G401.6 (cell line): ENCODE measurements around the gene WDR74.
"Not testable (repeated sequence)": the region's sequence is repeated elsewhere in the genome, so short reads cannot be mapped to it uniquely, and the experiment has no call there.

Source experiments
- FAIRE-seq: peaks from 2 replicates; lab custom pipeline; 2012; peaks lifted over from hg19 to GRCh38; lab: Jason Lieb, UNC

The WDR74 gene

DNA sequence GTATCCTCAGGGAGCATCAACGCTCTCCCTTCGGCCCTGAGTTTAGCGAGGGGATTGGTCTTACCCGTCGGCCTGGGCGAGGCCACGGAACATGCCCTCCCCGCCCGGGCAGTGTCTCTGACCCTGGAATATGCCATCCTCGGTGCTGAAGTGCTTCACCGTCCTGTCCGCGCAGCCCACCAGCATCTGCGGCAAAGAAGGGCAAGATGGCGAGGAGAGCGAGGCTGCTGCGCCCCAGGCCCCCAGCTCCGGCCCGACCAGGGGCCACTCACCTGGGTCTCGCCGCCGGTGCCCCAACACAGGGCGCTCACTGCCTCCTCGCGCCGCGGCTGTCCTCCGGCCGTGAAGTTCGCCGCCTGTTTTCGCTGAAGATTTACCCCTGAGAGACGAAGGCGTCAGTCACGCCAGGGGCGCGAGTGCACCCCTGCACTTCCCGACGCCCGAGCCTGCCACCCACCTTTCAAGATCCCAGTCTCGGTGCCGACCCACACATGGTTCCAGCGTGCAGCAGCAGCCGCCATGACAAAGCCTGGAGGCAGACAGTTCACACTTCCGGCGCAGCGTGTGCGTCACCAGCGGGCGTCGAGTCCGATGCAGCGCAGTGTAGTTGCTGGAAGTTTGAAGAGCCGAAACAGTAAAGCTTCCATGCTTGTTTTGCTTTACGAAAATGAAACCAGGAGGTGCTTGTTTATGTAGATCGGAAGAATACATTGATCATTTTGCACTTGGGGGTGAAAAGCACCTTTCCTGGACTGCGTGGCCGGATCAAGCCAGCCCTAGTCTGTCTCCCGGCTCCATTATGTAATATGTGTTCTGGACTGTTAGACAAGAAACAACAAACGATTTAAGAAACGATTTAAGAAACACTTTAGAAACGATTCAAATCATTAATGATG, at the start of gene WDR74:
Gene WDR74, minus strand, starts transcription at position 541 of the 896 bp plus-strand sequence. Its CDS starts 20 bp downstream, at position 521.
- peak; percentile 50 for FAIRE-seq

- FAIRE-seq, result no peak
Observed at GRCh38 chr11:62889126-62889483, 49.7 kb upstream of the WDR74 start.

DNA sequence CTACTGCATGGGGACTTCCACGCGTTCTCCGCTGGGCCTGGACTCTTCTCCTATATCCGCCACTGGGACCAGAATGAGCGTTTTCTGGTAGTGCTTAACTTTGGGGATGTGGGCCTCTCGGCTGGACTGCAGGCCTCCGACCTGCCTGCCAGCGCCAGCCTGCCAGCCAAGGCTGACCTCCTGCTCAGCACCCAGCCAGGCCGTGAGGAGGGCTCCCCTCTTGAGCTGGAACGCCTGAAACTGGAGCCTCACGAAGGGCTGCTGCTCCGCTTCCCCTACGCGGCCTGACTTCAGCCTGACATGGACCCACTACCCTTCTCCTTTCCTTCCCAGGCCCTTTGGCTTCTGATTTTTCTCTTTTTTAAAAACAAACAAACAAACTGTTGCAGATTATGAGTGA, 49.0 kb upstream of the WDR74 start:
- FAIRE-seq, result no peak

DNA sequence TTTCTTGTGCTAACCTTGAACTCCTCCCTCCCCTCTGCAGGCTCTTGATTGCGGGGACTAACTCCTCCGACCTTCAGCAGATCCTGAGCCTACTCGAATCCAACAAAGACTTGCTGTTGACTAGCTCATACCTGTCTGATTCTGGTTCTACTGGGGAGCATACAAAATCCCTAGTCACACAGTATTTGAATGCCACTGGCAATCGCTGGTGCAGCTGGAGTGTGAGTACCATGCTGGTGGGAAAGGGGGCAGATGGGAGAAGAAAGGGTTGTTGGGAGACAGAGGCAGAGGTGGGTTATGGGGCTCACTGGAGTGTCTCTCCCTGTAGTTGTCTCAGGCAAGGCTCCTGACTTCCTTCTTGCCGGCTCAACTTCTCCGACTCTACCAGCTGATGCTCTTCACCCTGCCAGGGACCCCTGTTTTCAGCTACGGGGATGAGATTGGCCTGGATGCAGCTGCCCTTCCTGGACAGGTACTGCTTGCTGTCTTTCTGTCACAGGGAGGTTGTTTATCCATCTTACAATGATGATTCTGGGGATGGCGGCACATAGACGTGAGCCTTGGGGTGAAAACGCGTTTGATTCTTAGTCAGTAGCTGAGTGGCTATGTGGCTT, 45.9 kb upstream of the WDR74 start:
- FAIRE-seq, result no peak

DNA sequence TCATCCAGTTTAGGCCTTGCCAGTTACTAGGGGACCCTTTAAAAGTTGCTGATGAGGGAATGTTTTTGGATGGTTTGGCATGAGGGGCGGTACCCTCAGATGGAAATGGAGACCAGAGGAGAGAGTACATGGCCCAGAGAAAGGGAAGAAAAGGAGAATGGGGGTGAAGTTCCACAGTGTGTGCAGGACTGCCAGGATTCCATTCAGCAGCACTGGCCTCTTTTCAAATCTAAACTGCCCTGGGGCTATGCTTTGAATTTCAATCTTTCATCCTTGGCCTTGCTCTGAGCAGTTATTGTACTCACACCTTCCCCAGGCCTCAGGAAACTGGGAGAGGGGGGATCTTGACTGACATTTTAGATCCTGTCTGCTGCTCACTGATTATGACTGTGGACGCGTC, 44.3 kb upstream of the WDR74 start:
- FAIRE-seq, result no peak

GRCh38 chr11:62882788-62883501, 43.6 kb upstream of the WDR74 start:
- no peak for FAIRE-seq

DNA sequence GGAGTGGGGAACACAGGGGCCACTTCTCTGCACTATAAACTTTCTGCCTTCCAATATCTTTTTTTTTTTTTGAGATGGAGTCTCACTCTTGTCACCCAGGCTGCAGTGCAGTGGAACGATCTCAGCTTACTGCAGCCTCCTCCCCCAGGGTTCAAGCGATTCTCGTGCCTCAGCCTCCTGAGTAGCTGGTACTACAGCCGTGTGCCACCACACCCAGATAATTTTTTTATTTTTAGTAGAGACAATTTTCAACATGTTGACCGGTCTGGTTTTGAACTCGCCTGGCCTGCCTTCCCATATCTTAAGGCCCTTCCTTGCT, 43.0 kb upstream of the WDR74 start:
- FAIRE-seq, result no peak

DNA sequence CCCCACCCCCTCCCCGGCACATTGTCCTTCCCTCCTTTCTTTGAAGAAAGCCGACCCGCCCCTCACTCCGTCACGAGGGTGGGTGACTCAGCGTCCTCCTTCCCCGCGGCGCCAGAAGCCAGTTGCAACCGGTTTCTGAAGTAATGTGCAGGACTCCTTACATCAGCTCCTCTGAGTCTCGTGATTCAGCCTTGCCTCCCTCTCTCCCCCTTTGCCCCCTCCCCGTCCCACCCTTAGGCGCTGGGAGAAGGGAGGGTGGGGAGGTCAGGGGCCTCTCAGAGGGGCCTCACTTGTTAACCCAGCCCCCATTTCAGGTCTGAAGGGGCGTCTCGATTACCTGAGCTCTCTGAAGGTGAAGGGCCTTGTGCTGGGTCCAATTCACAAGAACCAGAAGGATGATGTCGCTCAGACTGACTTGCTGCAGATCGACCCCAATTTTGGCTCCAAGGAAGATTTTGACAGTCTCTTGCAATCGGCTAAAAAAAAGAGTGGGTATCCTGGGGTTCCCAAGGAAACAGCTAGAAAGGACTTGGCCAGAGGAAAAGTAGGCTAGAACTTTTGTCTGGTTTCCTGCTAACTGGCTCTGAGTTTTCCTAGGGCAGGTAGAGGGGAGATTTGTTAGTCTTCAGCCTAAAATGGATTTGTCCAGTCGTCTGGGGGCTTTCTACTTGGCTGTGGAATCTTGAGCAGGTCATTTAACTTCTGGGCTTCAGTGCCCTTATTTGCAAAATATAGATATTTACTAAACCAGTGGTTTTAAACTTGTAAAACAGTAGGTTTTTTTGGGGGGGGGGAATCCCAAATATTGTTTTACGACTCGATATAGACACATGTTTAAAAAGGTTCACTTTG, 42.4 kb upstream of the WDR74 start:
- no peak for FAIRE-seq

DNA sequence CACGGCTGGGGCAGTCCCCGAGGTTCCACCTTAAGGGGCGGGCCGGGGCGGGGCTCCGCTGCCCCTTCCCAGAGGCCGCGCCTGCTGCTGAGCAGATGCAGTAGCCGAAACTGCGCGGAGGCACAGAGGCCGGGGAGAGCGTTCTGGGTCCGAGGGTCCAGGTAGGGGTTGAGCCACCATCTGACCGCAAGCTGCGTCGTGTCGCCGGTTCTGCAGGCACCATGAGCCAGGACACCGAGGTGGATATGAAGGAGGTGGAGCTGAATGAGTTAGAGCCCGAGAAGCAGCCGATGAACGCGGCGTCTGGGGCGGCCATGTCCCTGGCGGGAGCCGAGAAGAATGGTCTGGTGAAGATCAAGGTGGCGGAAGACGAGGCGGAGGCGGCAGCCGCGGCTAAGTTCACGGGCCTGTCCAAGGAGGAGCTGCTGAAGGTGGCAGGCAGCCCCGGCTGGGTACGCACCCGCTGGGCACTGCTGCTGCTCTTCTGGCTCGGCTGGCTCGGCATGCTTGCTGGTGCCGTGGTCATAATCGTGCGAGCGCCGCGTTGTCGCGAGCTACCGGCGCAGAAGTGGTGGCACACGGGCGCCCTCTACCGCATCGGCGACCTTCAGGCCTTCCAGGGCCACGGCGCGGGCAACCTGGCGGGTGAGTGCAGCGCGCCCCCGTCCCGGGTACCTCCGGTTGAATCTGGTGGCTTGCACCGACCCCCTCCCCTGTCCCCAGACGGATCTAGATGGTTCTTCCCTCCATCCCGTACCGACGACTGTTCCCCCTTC, 41.6 kb upstream of the WDR74 start, which contains the start of gene SLC3A2:
Gene SLC3A2, plus strand, starts transcription at position 94 of the 776 bp plus-strand sequence. Its CDS starts 128 bp downstream, at position 222.
- no peak for FAIRE-seq

DNA sequence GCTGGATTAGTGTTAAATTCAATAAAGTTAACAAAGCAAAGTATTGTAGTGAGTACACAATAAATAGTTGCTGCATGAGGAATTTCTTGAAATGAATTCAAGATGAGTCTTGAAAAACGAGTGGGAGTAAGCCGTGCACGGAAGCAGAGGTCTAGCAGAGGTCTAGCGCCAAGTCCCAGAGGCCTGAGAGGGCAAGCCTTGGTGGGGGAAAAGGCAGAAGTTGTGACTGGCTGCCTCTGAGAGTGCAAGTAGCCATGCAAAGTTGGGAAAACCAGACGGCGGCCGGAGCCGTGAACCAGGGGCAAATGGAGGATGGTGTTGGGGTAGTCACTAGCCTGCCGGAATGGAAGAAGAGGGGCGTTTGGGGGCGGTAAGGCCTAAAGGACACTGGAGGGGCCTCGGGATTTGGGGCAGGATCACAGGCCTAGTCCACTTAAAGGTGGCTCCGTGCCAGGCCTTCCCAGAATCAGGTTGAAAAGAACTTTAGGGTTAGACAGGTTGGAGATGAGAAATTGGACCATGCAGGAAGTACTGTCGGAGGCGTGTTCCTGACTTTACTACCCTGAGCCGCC, 40.9 kb upstream of the WDR74 start:
- no peak for FAIRE-seq

- FAIRE-seq, result no peak
Observed at GRCh38 chr11:62879235-62879978, 40.0 kb upstream of the WDR74 start.

- no peak for FAIRE-seq
Observed at GRCh38 chr11:62876712-62877111, 37.3 kb upstream of the WDR74 start.

GRCh38 chr11:62875698-62876478, 36.5 kb upstream of the WDR74 start:
- FAIRE-seq, result no peak

DNA sequence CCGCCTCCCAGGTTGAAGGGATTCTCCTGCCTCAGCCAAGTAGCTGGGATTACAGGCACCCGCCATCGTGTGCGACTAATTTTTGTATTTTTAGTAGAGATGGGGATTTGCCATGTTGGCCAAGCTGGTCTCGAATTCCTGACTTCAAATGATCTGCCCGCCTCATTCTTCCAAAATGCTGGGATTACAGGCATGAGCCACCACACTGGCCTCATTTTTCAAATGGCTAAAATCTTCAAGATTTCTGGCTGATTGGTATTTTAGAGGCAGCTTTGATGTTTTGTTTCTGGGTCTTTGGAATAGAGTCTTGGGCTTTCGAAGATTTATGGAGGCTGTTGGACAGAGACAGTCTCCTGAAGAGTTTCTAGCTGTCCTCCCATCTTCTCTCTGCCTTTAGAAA, 35.5 kb upstream of the WDR74 start:
- no peak for FAIRE-seq

- no peak for FAIRE-seq
Observed at GRCh38 chr11:62865635-62866034, 26.2 kb upstream of the WDR74 start.

DNA sequence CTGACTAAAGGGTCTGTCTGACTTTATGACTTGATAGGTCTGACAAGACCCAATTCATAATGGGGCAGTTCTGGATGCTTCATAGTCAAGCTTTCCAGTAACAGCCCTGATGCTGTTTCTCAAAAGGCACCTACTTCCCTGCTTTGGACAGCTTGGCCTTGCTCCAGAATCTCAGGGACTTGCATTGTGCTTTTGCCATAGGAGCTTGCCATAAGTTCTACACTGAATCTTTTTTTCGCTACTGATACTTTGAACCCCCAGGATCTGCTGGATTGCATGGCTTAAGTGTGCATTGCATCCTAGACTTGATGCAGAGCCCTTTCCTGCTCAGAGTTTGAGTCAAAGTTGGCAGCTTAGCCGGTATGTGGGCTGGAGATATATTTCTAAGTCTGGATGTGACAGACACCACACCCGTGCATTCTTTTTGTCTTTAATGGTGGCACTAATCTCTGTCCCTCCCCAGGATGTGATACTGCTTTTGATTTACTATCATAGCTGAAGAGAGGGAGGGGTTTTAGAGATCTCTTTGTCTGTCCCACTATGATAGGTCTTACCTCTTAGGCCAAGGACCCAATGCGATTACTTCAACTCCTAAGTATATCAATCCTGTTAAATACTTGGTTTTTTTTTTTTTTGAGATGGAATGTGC, 24.4 kb upstream of the WDR74 start:
- no peak for FAIRE-seq

- not testable (repeated sequence) for FAIRE-seq
Observed at GRCh38 chr11:62861564-62862192, 22.3 kb upstream of the WDR74 start.

DNA sequence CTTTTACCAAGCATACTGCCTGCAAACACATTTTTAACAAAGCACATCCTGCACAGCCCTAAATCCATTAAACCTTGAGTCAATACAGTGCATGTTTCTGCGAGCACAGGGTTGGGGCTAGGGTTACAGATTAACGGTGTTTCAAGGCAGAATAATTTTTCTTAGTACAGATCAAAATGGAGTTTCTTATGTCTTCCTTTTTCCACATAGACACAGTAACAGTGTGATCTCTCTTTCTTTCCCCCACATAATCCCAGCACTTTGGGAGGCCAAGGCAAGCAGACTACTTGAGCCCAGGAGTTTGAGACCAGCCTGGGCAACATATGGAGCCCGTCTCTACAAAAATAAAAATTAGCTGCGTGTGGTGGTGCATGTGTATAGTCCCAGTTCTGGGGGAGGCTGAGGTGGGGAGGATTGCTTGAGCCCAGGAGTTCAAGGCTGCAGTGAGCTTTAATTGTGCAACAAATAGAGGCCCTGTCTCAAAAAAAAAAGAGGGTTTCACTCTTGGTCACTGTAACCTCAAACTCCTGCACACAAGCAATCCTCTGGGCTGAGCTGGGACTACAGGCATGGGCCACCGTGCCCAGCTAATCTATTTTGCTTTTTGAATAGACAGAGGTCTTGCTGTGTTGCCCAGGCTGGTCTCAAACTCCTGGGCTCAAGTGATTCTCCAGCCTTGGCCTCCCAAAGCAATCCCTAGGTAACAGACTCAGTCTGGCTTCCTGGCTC, 21.6 kb upstream of the WDR74 start:
- FAIRE-seq, result no peak
